IMR-90 (cell line): Measurements from ENCODE around the gene ACTN1. TPM values are rescaled to one million over a fixed set of nuclear protein-coding genes. Genes with fewer than 3 reads are reported as not detected.

Experiments used
- ATAC-seq: fragments of 200-7000 bp; cut with Tn5 transposase; 2 replicates; pipeline ENCODE4 v1.9.1; 2020; ENCODE audit warnings: low read depth, mild to moderate bottlenecking, moderate library complexity
- BruUV-seq: library from RNA; stranded (reverse); fragments of 400-500 nt; replicated peaks from 2 replicates; lab custom pipeline; 2021; lab: Mats Ljungman, UMichigan
- CTCF ChIA-PET: fragments of 300-600 bp; formaldehyde crosslinking; extraction: SDS; loops from one replicate; lab custom pipeline; 2021; ENCODE audit warnings: antibody characterized with exemption; lab: Yijun Ruan, JAX
- POLR2A ChIA-PET: fragments of 300-600 bp; sonication (Branson Sonifier 250); formaldehyde crosslinking; loops from one replicate; lab custom pipeline; 2022; ENCODE audit warnings: antibody characterized with exemption; ENCODE audit not compliant: unreplicated experiment; lab: Charles Lee
- DNase-seq: peaks from one replicate; pipeline ENCODE4 v3.0.0; 2013
- H2AFZ ChIP-seq: replicated peaks from 2 replicates; pipeline ENCODE3; 2013; ENCODE audit warnings: low read length, mild to moderate bottlenecking; ENCODE audit not compliant: poor library complexity
- H2AK5ac ChIP-seq: 2 replicates; pipeline ENCODE4 v1.6.1; 2013; ENCODE audit warnings: low read depth, low read length, inconsistent platforms
- H2AK9ac ChIP-seq: replicated peaks from 2 replicates; pipeline ENCODE3; 2013; ENCODE audit warnings: mild to moderate bottlenecking, low read depth, low read length, moderate library complexity; ENCODE audit not compliant: poor library complexity
- H2BK120ac ChIP-seq: 2 replicates; pipeline ENCODE4 v1.6.1; 2013; ENCODE audit warnings: low read depth, low read length, inconsistent platforms
- H2BK15ac ChIP-seq: 3 replicates; pipeline ENCODE4 v1.6.1; 2013; ENCODE audit warnings: low read depth, low read length, inconsistent platforms
- H2BK20ac ChIP-seq: 2 replicates; pipeline ENCODE4 v1.6.1; 2013; ENCODE audit warnings: low read depth, mild to moderate bottlenecking, inconsistent platforms, low read length, moderate library complexity
- H2BK5ac ChIP-seq: 2 replicates; pipeline ENCODE4 v1.6.1; 2013; ENCODE audit warnings: mild to moderate bottlenecking, low read depth, low read length, inconsistent platforms; ENCODE audit not compliant: poor library complexity, severe bottlenecking
- H3K14ac ChIP-seq: replicated peaks from 2 replicates; pipeline ENCODE4 v1.6.1; 2013; ENCODE audit warnings: low read depth, low read length, inconsistent platforms
- H3K18ac ChIP-seq: 2 replicates; pipeline ENCODE4 v1.6.1; 2013; ENCODE audit warnings: low read depth, low read length, control low read depth
- H3K23ac ChIP-seq: 2 replicates; pipeline ENCODE4 v1.6.1; 2013; ENCODE audit warnings: low read depth, low read length, inconsistent platforms
- H3K27ac ChIP-seq: 2 replicates; pipeline ENCODE4 v1.5.1; 2013; ENCODE audit warnings: mild to moderate bottlenecking, control low read depth, low read length; ENCODE audit not compliant: insufficient read depth
- H3K27me3 ChIP-seq: 2 replicates; pipeline ENCODE4 v1.6.1; 2013; ENCODE audit warnings: low read length; ENCODE audit not compliant: control insufficient read depth, insufficient read depth
- H3K36me3 ChIP-seq: 2 replicates; pipeline ENCODE4 v1.6.1; 2013; ENCODE audit warnings: low read length, mixed read lengths; ENCODE audit not compliant: control insufficient read depth, insufficient read depth
- H3K4ac ChIP-seq: 2 replicates; pipeline ENCODE4 v1.6.1; 2013; ENCODE audit warnings: low read depth, low read length, inconsistent platforms
- H3K4me1 ChIP-seq: 2 replicates; pipeline ENCODE4 v1.6.1; 2013; ENCODE audit warnings: low read length, mixed read lengths; ENCODE audit not compliant: control insufficient read depth, insufficient read depth
- H3K4me2 ChIP-seq: 2 replicates; pipeline ENCODE4 v1.6.1; 2013; ENCODE audit warnings: low read depth, mild to moderate bottlenecking, control low read depth, low read length, moderate library complexity
- H3K4me3 ChIP-seq: 2 replicates; pipeline ENCODE4 v1.5.1; 2013; ENCODE audit warnings: low read depth, mild to moderate bottlenecking, control low read depth, low read length, moderate library complexity; ENCODE audit not compliant: insufficient read depth
- H3K56ac ChIP-seq: 2 replicates; pipeline ENCODE4 v1.6.1; 2013; ENCODE audit warnings: low read length, inconsistent platforms; ENCODE audit not compliant: insufficient read depth; ENCODE audit errors: extremely low read depth
- H3K79me1 ChIP-seq, 2 experiments: 2 replicates each; pipeline ENCODE4 v1.6.1; 2013; ENCODE audit warnings: low read length in 2 of 2, inconsistent platforms in 1 of 2, low read depth in 1 of 2
- H3K9ac ChIP-seq: 2 replicates; pipeline ENCODE4 v1.6.1; 2013; ENCODE audit warnings: low read depth, low read length, control low read depth
- H3K9me1 ChIP-seq: 2 replicates; pipeline ENCODE4 v1.6.1; 2013; ENCODE audit warnings: low read length, inconsistent platforms; ENCODE audit not compliant: insufficient read depth
- H3K9me3 ChIP-seq: 2 replicates; pipeline ENCODE4 v1.6.1; 2013; ENCODE audit warnings: low read length; ENCODE audit not compliant: control insufficient read depth, insufficient read depth
- H4K20me1 ChIP-seq: 2 replicates; pipeline ENCODE4 v1.6.1; 2013; ENCODE audit warnings: low read length, inconsistent platforms; ENCODE audit not compliant: insufficient read depth
- H4K5ac ChIP-seq: 2 replicates; pipeline ENCODE4 v1.6.1; 2013; ENCODE audit warnings: mild to moderate bottlenecking, low read depth, low read length, control low read depth
- H4K8ac ChIP-seq, 2 experiments: 2 replicates each; pipeline ENCODE4 v1.6.1; 2013; ENCODE audit warnings: low read depth in 2 of 2, low read length in 2 of 2, control low read depth in 1 of 2, inconsistent platforms in 1 of 2
- H4K91ac ChIP-seq: 2 replicates; pipeline ENCODE4 v1.6.1; 2013; ENCODE audit warnings: low read depth, low read length, inconsistent platforms; ENCODE audit not compliant: insufficient read depth
- FOS ChIP-seq: fragments of 150-350 bp; IDR thresholded peaks from 2 replicates; pipeline ENCODE4 v1.6.1; 2016; ENCODE audit warnings: low read depth, low read length
- MAZ ChIP-seq: IDR thresholded peaks from 2 replicates; pipeline ENCODE4 v1.6.1; 2012; ENCODE audit warnings: low read depth, mild to moderate bottlenecking, low read length, improper control_type of control experiment, moderate library complexity, borderline replicate concordance
- NFE2L2 ChIP-seq: fragments of 150-350 bp; IDR thresholded peaks from 2 replicates; pipeline ENCODE4 v1.6.1; 2016; ENCODE audit warnings: low read depth, mild to moderate bottlenecking, low read length
- RAD21 ChIP-seq: IDR thresholded peaks from 2 replicates; pipeline ENCODE4 v1.6.1; 2012; ENCODE audit warnings: low read length, improper control_type of control experiment
- RCOR1 ChIP-seq: IDR thresholded peaks from 2 replicates; pipeline ENCODE4 v1.6.1; 2012; ENCODE audit warnings: mild to moderate bottlenecking, low read length, improper control_type of control experiment; ENCODE audit not compliant: insufficient replicate concordance
- RFX5 ChIP-seq: IDR thresholded peaks from 2 replicates; pipeline ENCODE4 v1.8.0; 2012; ENCODE audit warnings: low read depth, mild to moderate bottlenecking, low read length, moderate library complexity
- SMC3 ChIP-seq: fragments of 150-350 bp; IDR thresholded peaks from 2 replicates; pipeline ENCODE4 v1.6.1; 2016; ENCODE audit warnings: low read depth, mild to moderate bottlenecking, antibody characterized with exemption, low read length, moderate library complexity
- WGBS, 2 experiments: methylation state at CpG; one replicate each; pipeline versions ENCODE4 v1.1.5 to v1.1.7; 2013; ENCODE audit warnings: missing lambda C conversion rate in 2 of 2; ENCODE audit not compliant: insufficient read length in 1 of 2; ENCODE audit errors: extremely low coverage in 2 of 2; 5-methylcytosine and 5-hydroxymethylcytosine counted together
- dilution Hi-C: fragments of 300-500 bp; cut with HindIII; formaldehyde crosslinking; loops from one replicate; pipeline ENCODE4 v1.14.3; 2018; ENCODE audit warnings: low sequenced_read_pairs; ENCODE audit not compliant: unreplicated experiment
- in situ Hi-C: fragments of 300-500 bp; cut with MboI; formaldehyde crosslinking; loops from 3 replicates; pipeline ENCODE4 v1.14.3; 2019; ENCODE audit warnings: low sequenced_read_pairs, inconsistent platforms, mixed read lengths
- intact Hi-C: fragments of 100-400 bp; cut with micrococcal nuclease; formaldehyde crosslinking; loops from 2 replicates; pipeline ENCODE4 v1.10.0; 2022
- polyA plus RNA-seq, 3 experiments: library from polyadenylated mRNA; depleted of rRNA; stranded (reverse); fragments of >200 nt; gene quantifications; 2 replicates each; pipeline ENCODE4 v1.2.3, GENCODE V29; 2012; ENCODE audit warnings: low replicate concordance in 1 of 3
- total RNA-seq: library from RNA; depleted of rRNA; stranded (reverse); fragments of >200 nt; gene quantifications from 2 replicates; pipeline ENCODE4 v1.2.3, GENCODE V29; 2012
- TF ChIP-seq, protein P1 (sequence below): fragments of 150-350 bp; IDR thresholded peaks from 2 replicates; pipeline ENCODE4 v1.6.1; 2017; ENCODE audit warnings: mild to moderate bottlenecking, antibody characterized with exemption, low read length, low read depth
- TF ChIP-seq, protein P2 (sequence below): fragments of 150-350 bp; IDR thresholded peaks from 2 replicates; pipeline ENCODE4 v1.6.1; 2016; ENCODE audit warnings: low read depth, mild to moderate bottlenecking, low read length, moderate library complexity, borderline replicate concordance

Gene ACTN1
- total and polyA plus RNA-seq, 2 of the 4 experiments (the other 2 are of a cell fraction): 684 to 766 TPM

DNA sequence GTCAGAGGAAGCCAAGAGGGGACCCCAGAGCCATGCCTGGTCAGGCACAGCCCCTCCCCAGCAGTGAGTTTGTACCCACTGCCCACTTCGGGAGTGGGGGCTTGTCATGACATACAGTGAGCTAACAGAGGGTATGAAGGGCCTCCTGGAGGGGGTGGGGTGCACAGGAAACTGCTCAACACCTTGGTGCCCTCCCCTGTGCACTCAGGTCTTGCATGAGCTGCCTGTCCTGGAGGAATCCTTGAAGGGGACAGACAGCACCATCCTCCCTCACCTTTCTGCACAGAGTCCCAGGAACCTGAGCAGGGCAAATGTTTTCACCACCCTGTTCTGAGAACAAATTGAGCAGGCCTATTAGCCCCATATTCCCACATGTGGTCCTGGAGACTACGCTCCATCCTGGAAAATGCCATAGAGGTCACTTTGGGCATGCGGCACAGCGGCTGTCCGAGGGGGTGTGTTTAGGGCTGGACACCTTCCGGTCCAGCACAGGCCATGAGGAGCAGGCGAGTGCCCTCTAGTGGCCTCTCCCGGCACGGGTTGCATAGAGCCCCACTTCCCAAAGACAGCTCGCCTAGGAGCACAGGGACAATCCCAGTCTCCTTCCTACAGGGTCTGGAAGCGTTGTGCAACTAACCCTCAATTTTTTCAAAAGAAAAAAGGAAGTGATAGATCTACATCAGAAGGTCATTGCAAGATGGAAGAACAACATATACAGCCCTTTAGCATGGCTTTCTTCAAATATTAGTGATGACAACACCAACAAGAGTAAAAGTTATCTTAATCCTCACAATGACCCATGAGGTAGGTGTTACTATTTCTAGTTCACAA, 154.4 kb downstream of the ACTN1 start (continued):
- TF ChIP-seq, protein P1, sequence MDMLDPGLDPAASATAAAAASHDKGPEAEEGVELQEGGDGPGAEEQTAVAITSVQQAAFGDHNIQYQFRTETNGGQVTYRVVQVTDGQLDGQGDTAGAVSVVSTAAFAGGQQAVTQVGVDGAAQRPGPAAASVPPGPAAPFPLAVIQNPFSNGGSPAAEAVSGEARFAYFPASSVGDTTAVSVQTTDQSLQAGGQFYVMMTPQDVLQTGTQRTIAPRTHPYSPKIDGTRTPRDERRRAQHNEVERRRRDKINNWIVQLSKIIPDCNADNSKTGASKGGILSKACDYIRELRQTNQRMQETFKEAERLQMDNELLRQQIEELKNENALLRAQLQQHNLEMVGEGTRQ: peak; percentile 12; the same call in 1 of the 2 replicates

DNA sequence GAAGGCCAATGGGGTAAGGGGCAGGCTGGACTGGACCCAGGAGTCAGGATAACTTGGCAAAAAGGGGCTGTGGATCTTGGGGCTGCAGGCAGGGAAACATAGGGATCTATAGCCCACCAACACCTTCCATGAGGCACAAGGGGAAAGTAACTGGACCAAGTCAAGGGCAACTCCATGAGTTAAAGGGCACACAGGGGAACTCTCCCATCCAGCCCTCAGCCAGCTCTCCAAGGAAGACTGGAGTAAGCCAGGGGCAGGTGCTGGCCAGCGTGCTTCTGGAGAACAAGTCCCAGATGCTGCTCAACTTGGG, 154.9 kb downstream of the ACTN1 start:
- H3K4me2 ChIP-seq: no peak overlapping the region
- H2BK20ac ChIP-seq: no peak overlapping the region
- BruUV-seq: no TSS peak
- H3K79me1 ChIP-seq: no peaks in the 10 kb centered on the region
- H2AK5ac ChIP-seq: no peak overlapping the region
- H4K20me1 ChIP-seq: no peaks in the 10 kb centered on the region
- POLR2A ChIA-PET: no interaction called here
- no peaks in the 10 kb centered on the region for H3K9me3 ChIP-seq
- H4K8ac ChIP-seq: peak overlapping the region; percentile 45 to 88; a peak in 3 of 4 replicates
- intact Hi-C loops: no loop called here
- no peak overlapping the region for H3K18ac ChIP-seq
- H2BK120ac ChIP-seq: no peak overlapping the region
- no peak overlapping the region for H2BK15ac ChIP-seq
- WGBS, 2 experiments: no CpG with 5 or more reads among the region's 1 CpG
- H3K4me1 ChIP-seq: no peaks in the 10 kb centered on the region
- no peak overlapping the region for H3K23ac ChIP-seq
- H3K4ac ChIP-seq: no peak overlapping the region
- H3K4me3 ChIP-seq: no peak overlapping the region
- dilution Hi-C loops: no loop called here
- in situ Hi-C loops: loop anchor here (5.0 kb wide), 1 partner anchor 892 kb away; no protein-coding TSS in a partner anchor
- no peak overlapping the region for H3K56ac ChIP-seq
- H2BK5ac ChIP-seq: no peak overlapping the region
- DNase-seq (no peak), ATAC-seq (no peak)
- no peak overlapping the region for H3K9ac ChIP-seq
- no peak overlapping the region; the same call in 1 of the 2 replicates for H4K5ac ChIP-seq
- no peak overlapping the region for H3K27ac ChIP-seq
- CTCF ChIA-PET: interaction anchor here (1.3 kb wide), 1 partner anchor 575 kb away, joined by 8 read pairs; no protein-coding TSS in a partner anchor
- peaks cover 5% of the 10 kb centered on the region; the same call in 1 of the 2 replicates for H3K9me1 ChIP-seq
- H3K36me3 ChIP-seq: no peaks in the 10 kb centered on the region
- TF ChIP-seq RCOR1 (no peak), RAD21 (no peak), SMC3 (no peak), NFE2L2 (no peak), MAZ (no peak), FOS (no peak), RFX5 (no peak)
- TF ChIP-seq, protein P2, sequence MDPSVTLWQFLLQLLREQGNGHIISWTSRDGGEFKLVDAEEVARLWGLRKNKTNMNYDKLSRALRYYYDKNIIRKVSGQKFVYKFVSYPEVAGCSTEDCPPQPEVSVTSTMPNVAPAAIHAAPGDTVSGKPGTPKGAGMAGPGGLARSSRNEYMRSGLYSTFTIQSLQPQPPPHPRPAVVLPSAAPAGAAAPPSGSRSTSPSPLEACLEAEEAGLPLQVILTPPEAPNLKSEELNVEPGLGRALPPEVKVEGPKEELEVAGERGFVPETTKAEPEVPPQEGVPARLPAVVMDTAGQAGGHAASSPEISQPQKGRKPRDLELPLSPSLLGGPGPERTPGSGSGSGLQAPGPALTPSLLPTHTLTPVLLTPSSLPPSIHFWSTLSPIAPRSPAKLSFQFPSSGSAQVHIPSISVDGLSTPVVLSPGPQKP: no peak
- H4K91ac ChIP-seq: no peak overlapping the region
- no peaks in the 10 kb centered on the region for H3K27me3 ChIP-seq
- H2AFZ ChIP-seq: peak overlapping the region; percentile 93
- H2AK9ac ChIP-seq: peak overlapping the region; percentile 42
- H3K14ac ChIP-seq: no peak overlapping the region
